HG03521 (cell line): Measurements from ENCODE around the gene KDSR.

Source experiments
- ATAC-seq: cut with Tn5 transposase; IDR thresholded peaks from one replicate; pipeline ENCODE4 v1.9.1; 2021; ENCODE audit warnings: mild to moderate bottlenecking, moderate library complexity; ENCODE audit not compliant: unreplicated experiment

Gene KDSR

GRCh38 chr18:63367053-63367953, at the start of gene KDSR:
TSS of gene KDSR (minus strand) at chr18:63367206. CDS start at chr18:63367118, 88 bp downstream.
- ATAC-seq, result peak; percentile 90

- ATAC-seq, result no peak
Measured at GRCh38 chr18:63412953-63413352, 45.9 kb upstream of the KDSR start.

- no peak for ATAC-seq
Measured at GRCh38 chr18:63410792-63411191, 43.8 kb upstream of the KDSR start.

GRCh38 chr18:63409301-63409700, 42.3 kb upstream of the KDSR start:
- ATAC-seq, result no peak

GRCh38 chr18:63407734-63408133, 40.7 kb upstream of the KDSR start:
- ATAC-seq, result no peak

GRCh38 chr18:63405986-63406385, 39.0 kb upstream of the KDSR start:
- ATAC-seq, result no peak

GRCh38 chr18:63402246-63403162, 35.5 kb upstream of the KDSR start:
- ATAC-seq, result no peak

- no peak for ATAC-seq
Measured at GRCh38 chr18:63399300-63399699, 32.3 kb upstream of the KDSR start.

- no peak for ATAC-seq
Measured at GRCh38 chr18:63397349-63397748, 30.3 kb upstream of the KDSR start.

- ATAC-seq, result no peak
Measured at GRCh38 chr18:63395503-63395902, 28.5 kb upstream of the KDSR start.

- ATAC-seq, result no peak
Measured at GRCh38 chr18:63394954-63395353, 27.9 kb upstream of the KDSR start.

- no peak for ATAC-seq
Measured at GRCh38 chr18:63387861-63388260, 20.9 kb upstream of the KDSR start.

GRCh38 chr18:63382843-63383242, 15.8 kb upstream of the KDSR start:
- ATAC-seq, result no peak

- no peak for ATAC-seq
Measured at GRCh38 chr18:63379639-63379962, 12.6 kb upstream of the KDSR start.

- ATAC-seq, result no peak
Measured at GRCh38 chr18:63378919-63379638, 12.1 kb upstream of the KDSR start.

GRCh38 chr18:63377275-63377980, 10.4 kb upstream of the KDSR start:
- ATAC-seq, result no peak

- ATAC-seq, result no peak
Measured at GRCh38 chr18:63376538-63376937, 9.5 kb upstream of the KDSR start.

- no peak for ATAC-seq
Measured at GRCh38 chr18:63374540-63374939, 7.5 kb upstream of the KDSR start.

GRCh38 chr18:63373161-63373560, 6.2 kb upstream of the KDSR start:
- no peak for ATAC-seq

GRCh38 chr18:63368611-63369010, 1.6 kb upstream of the KDSR start:
- no peak for ATAC-seq
